ENCODE results near the gene OPCML.

GRCh38 chr11:132913295-132913694, 619.0 kb downstream of the OPCML start:
- no peak for TF ChIP-seq CTCF (IDR thresholded peaks at IDR 0.05)
- no peak for TF ChIP-seq ZFX (IDR thresholded peaks at IDR 0.05; ENCODE audit: borderline replicate concordance)
